KG1 (cell line): ENCODE results near the gene OR4C45.
"Not testable (repeated sequence)": the region's sequence is repeated elsewhere in the genome, so short reads cannot be mapped to it uniquely, and the experiment has no call there.

Experiments used
- DNase-seq: peaks from one replicate; lab custom pipeline; 2025; lab: John Stamatoyannopoulos, UW

The OR4C45 gene

GRCh38 chr11:50032574-50032973 lies at the start of gene OR4C45:
OR4C45 (plus strand) TSS chr11:50032874.
- no peak for DNase-seq

GRCh38 chr11:49995565-49995964 lies 37.1 kb upstream of the OR4C45 start:
- peak; percentile 30 for DNase-seq

- no peak for DNase-seq
Measured at GRCh38 chr11:50030193-50030592, 2.5 kb upstream of the OR4C45 start.

GRCh38 chr11:50036239-50036638 lies 3.6 kb downstream of the OR4C45 start:
- DNase-seq = not testable (repeated sequence)

- DNase-seq = no peak
Measured at GRCh38 chr11:50037251-50037650, 4.6 kb downstream of the OR4C45 start.

GRCh38 chr11:50044647-50045046 lies 12.0 kb downstream of the OR4C45 start:
- DNase-seq = no peak

- DNase-seq = not testable (repeated sequence)
Measured at GRCh38 chr11:50063056-50063455, 30.4 kb downstream of the OR4C45 start.

GRCh38 chr11:50070389-50070788 lies 37.7 kb downstream of the OR4C45 start:
- no peak for DNase-seq

- DNase-seq = no peak
Measured at GRCh38 chr11:50071584-50072225, 39.0 kb downstream of the OR4C45 start.

GRCh38 chr11:50072226-50073112 lies 39.8 kb downstream of the OR4C45 start:
- DNase-seq = no peak

GRCh38 chr11:50073113-50074105 lies 40.7 kb downstream of the OR4C45 start:
- no peak for DNase-seq

- DNase-seq = no peak
Measured at GRCh38 chr11:50074161-50074560, 41.5 kb downstream of the OR4C45 start.

- DNase-seq = peak; percentile 2
Measured at GRCh38 chr11:50075856-50076255, 43.2 kb downstream of the OR4C45 start.

GRCh38 chr11:50077526-50077925 lies 44.9 kb downstream of the OR4C45 start:
- DNase-seq = no peak

- DNase-seq = no peak
Measured at GRCh38 chr11:50078001-50078400, 45.3 kb downstream of the OR4C45 start.

GRCh38 chr11:50078946-50079345 lies 46.3 kb downstream of the OR4C45 start:
- not testable (repeated sequence) for DNase-seq

- no peak for DNase-seq
Measured at GRCh38 chr11:50080256-50080655, 47.6 kb downstream of the OR4C45 start.
